ENCODE data around the gene DUSP7.

DUSP7 gene

GRCh38 chr3:52056521-52056967 is at the start of gene DUSP7:
Gene DUSP7 (minus strand): TSS chr3:52056571. CDS start chr3:52056366, 205 bp downstream.
- peak; percentile 85 for DNase-seq

GRCh38 chr3:52104684-52105640 is 48.6 kb upstream of the DUSP7 start:
- DNase-seq, result no peak

GRCh38 chr3:52102934-52103333 is 46.6 kb upstream of the DUSP7 start:
- DNase-seq, result no peak

- DNase-seq, result no peak
Measured at GRCh38 chr3:52099001-52099401, 42.6 kb upstream of the DUSP7 start.

GRCh38 chr3:52097851-52098507 is 41.6 kb upstream of the DUSP7 start:
- no peak for DNase-seq

- no peak for DNase-seq
Measured at GRCh38 chr3:52095990-52096775, 39.8 kb upstream of the DUSP7 start.

GRCh38 chr3:52094571-52095485 is 38.5 kb upstream of the DUSP7 start:
- DNase-seq, result no peak

- DNase-seq, result no peak
Measured at GRCh38 chr3:52093756-52094545, 37.6 kb upstream of the DUSP7 start.

GRCh38 chr3:52092891-52093290 is 36.5 kb upstream of the DUSP7 start:
- DNase-seq, result no peak

- peak; percentile 11 for DNase-seq
Measured at GRCh38 chr3:52092271-52092660, 35.9 kb upstream of the DUSP7 start.

- DNase-seq, result no peak
Measured at GRCh38 chr3:52091586-52092270, 35.4 kb upstream of the DUSP7 start.

GRCh38 chr3:52090933-52091468 is 34.6 kb upstream of the DUSP7 start:
- DNase-seq, result no peak

- no peak for DNase-seq
Measured at GRCh38 chr3:52090131-52090932, 34.0 kb upstream of the DUSP7 start.

- no peak for DNase-seq
Measured at GRCh38 chr3:52089691-52090090, 33.3 kb upstream of the DUSP7 start.

GRCh38 chr3:52088445-52089367 is 32.3 kb upstream of the DUSP7 start:
- no peak for DNase-seq

- DNase-seq, result no peak
Measured at GRCh38 chr3:52087731-52088130, 31.4 kb upstream of the DUSP7 start.

GRCh38 chr3:52086976-52087663 is 30.7 kb upstream of the DUSP7 start:
- no peak for DNase-seq

- no peak for DNase-seq
Measured at GRCh38 chr3:52086461-52086860, 30.1 kb upstream of the DUSP7 start.

All from NCI-H69 (cell line).